Measurements from ENCODE around the gene CNPY3. TPM values are rescaled to one million over a fixed set of nuclear protein-coding genes. Genes with fewer than 3 reads are reported as not detected.

CNPY3 gene
- total and polyA plus RNA-seq, 12 donors, result 21.1 to 59.7 (median 41.3) TPM

- no peak overlapping the region for H3K27ac ChIP-seq
- no peaks in the 10 kb centered on the region for H3K27me3 ChIP-seq
- WGBS, 4 donors, result 89 to 93% (median 91%) methylated on average over 10 to 13 of the region's 13 CpGs
- no peak overlapping the region for H3K4me3 ChIP-seq
- H3K4me1 ChIP-seq (replicated peaks in 1 of 2), result peaks cover 10% of the 10 kb centered on the region in 2 donors
- no peak for DNase-seq
- intact Hi-C loops (cut with DNase I), result no loop called here
- H3K9me3 ChIP-seq (replicated peaks in 1 of 3), result no peaks in the 10 kb centered on the region
- TF ChIP-seq CTCF (IDR thresholded peaks at IDR 0.05) (no peak), POLR2A (IDR thresholded peaks at IDR 0.05) (no peak)
- peaks cover 0 to 32% of the 10 kb centered on the region in 2 donors for H3K36me3 ChIP-seq (replicated peaks in 1 of 2)
These were observed 33.4 kb downstream of the CNPY3 start for GRCh38 chr6:42962502-42963178.

DNA sequence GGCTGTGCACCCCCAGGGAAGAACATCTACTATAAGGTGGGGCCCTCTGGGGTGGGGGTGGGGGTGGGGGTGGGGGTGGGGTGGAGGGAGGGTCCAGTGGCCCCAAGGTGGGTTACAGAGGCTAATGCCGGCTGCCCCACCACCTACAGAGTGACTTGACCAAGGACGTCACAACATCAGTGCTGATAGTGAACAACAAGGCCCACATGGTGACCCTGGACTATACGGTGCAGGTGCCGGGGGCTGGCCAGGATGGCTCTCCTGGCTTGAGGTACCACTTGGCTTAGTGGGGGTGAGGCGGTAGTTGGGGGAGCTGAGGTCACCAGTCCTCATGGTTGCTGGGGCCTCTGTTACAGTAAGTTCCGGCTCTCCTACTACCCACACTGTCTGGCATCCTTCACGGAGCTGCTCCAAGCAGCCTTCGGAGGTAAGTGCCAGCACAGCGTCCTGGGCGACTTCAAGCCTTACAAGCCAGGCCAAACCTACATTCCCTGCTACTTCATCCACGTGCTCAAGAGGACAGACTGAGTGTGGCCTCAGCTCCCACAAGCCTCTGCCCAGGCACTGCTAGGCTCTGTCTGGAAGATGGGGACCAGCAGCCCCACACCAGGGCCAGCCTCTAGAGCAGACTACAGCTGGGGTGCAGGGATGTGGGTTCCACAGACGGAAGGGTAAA lies 34.0 kb downstream of the CNPY3 start:
- H3K4me1 ChIP-seq (replicated peaks in 1 of 2), result peaks cover 10% of the 10 kb centered on the region in 2 donors
- no peaks in the 10 kb centered on the region for H3K27me3 ChIP-seq
- TF ChIP-seq CTCF (IDR thresholded peaks at IDR 0.05) (no peak), POLR2A (IDR thresholded peaks at IDR 0.05) (no peak)
- intact Hi-C loops (cut with DNase I), result no loop called here
- no peak for DNase-seq
- H3K36me3 ChIP-seq (replicated peaks in 1 of 2), result peaks cover 0 to 36% of the 10 kb centered on the region in 2 donors
- no peak overlapping the region for H3K4me3 ChIP-seq
- H3K9me3 ChIP-seq (replicated peaks in 1 of 3), result no peaks in the 10 kb centered on the region
- no peak overlapping the region for H3K27ac ChIP-seq
- WGBS, 4 donors, result 83 to 87% (median 86%) methylated on average over 11 to 12 of the region's 12 CpGs; no CpG with 5 or more reads in 1 of the 4 donors

- no peaks in the 10 kb centered on the region for H3K27me3 ChIP-seq
- no peak for TF ChIP-seq CTCF (IDR thresholded peaks at IDR 0.05)
- no peak for TF ChIP-seq POLR2A (IDR thresholded peaks at IDR 0.05)
- no peak overlapping the region for H3K4me3 ChIP-seq
- H3K9me3 ChIP-seq (replicated peaks in 1 of 3), result no peaks in the 10 kb centered on the region
- H3K27ac ChIP-seq, result no peak overlapping the region
- peaks cover 10% of the 10 kb centered on the region in 2 donors for H3K4me1 ChIP-seq (replicated peaks in 1 of 2)
- peak in 3 of 7 donors; percentile 31 to 55 (median 40) for DNase-seq
- WGBS, 4 donors, result 74 to 86% (median 80%) methylated on average over 3 to 9 of the region's 9 CpGs
- H3K36me3 ChIP-seq (replicated peaks in 1 of 2), result peaks cover 0 to 43% of the 10 kb centered on the region in 2 donors
- intact Hi-C loops (cut with DNase I), result no loop called here
These were observed 34.8 kb downstream of the CNPY3 start for GRCh38 chr6:42963855-42964605.

DNA sequence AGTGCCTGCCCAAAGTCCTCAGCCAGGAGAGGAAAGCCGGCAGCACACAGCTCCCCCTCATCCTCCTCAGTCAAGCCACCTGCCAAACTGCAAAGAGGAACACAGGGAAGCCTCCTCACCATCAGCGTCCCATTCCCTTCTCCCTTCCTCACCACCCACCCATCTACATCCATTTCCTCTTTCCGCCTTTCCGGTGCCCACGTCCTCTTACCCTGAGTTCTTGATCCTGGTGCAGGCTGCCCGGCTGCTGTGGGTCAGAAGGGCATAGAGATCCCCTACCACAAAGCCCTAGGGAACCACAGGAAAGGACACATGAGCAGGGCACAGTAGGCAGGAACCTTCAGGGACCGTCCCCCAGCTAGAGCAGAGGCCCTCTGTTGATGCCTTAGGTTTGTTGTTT lies 37.3 kb downstream of the CNPY3 start:
- intact Hi-C loops (cut with DNase I), result no loop called here
- no peak overlapping the region for H3K4me3 ChIP-seq
- no peaks in the 10 kb centered on the region for H3K9me3 ChIP-seq (replicated peaks in 1 of 3)
- no peak for TF ChIP-seq CTCF (IDR thresholded peaks at IDR 0.05)
- TF ChIP-seq POLR2A (IDR thresholded peaks at IDR 0.05), result no peak
- peaks cover 0 to 50% of the 10 kb centered on the region in 2 donors for H3K36me3 ChIP-seq (replicated peaks in 1 of 2)
- H3K27ac ChIP-seq, result no peak overlapping the region
- no peak for DNase-seq
- WGBS, 4 donors, result 65 to 89% (median 76%) methylated on average over 7 of the region's 7 CpGs
- H3K4me1 ChIP-seq (replicated peaks in 1 of 2), result peaks cover 0 to 5% of the 10 kb centered on the region in 2 donors
- H3K27me3 ChIP-seq, result no peaks in the 10 kb centered on the region

Measured in adrenal gland (tissue), 12 donors.